Measurements from ENCODE around the gene URGCP. TPM values are rescaled to one million over a fixed set of nuclear protein-coding genes. Genes with fewer than 3 reads are reported as not detected.

URGCP gene
- total RNA-seq, 2 donors from 2014 or later, result 23.2 to 23.8 TPM

DNA sequence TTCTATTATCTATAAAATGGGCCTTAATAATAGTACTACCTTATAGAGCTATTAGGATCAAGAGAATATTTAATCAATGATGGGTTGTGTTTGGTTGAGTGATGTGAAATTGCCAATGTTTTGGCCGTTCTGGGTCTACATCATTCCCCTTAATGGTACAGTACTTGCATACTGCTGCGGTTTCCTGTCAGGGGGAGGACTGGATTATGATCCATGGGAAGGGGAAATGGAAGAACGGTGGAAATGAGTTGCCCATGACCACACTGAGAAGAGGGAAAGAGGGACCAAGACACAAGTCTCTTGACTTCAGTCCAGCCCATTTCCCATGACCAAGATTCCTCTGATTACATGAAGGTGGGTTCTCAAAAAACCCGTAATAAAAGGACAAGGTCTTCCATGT, 36.1 kb downstream of the URGCP start:
- 71 to 90% methylated on average over 1 to 4 of the region's 4 CpGs for WGBS, 2 experiments (ENCODE audit: insufficient coverage in 1 of 2, insufficient read length in 1 of 2)
- TF ChIP-seq, protein P1, sequence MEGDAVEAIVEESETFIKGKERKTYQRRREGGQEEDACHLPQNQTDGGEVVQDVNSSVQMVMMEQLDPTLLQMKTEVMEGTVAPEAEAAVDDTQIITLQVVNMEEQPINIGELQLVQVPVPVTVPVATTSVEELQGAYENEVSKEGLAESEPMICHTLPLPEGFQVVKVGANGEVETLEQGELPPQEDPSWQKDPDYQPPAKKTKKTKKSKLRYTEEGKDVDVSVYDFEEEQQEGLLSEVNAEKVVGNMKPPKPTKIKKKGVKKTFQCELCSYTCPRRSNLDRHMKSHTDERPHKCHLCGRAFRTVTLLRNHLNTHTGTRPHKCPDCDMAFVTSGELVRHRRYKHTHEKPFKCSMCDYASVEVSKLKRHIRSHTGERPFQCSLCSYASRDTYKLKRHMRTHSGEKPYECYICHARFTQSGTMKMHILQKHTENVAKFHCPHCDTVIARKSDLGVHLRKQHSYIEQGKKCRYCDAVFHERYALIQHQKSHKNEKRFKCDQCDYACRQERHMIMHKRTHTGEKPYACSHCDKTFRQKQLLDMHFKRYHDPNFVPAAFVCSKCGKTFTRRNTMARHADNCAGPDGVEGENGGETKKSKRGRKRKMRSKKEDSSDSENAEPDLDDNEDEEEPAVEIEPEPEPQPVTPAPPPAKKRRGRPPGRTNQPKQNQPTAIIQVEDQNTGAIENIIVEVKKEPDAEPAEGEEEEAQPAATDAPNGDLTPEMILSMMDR (conservative IDR thresholded peaks at IDR 0.05), result no peak
- peak overlapping the region; percentile 88 for H3K4me3 Mint-ChIP-seq
- peaks cover 2% of the 10 kb centered on the region for H3K9me3 Mint-ChIP-seq
- peaks cover 8% of the 10 kb centered on the region for H3K27me3 Mint-ChIP-seq (ENCODE audit: insufficient read depth)
- Histone ChIP-seq H3K36me3 (ENCODE audit: control insufficient read depth, insufficient read depth, low read length) (peaks cover 18% of the 10 kb centered on the region), H3K27me3 (ENCODE audit: control insufficient read depth, insufficient read depth, low read length, poor library complexity, severe bottlenecking) (no peaks in the 10 kb centered on the region), H3K4me1 (ENCODE audit: control insufficient read depth, insufficient read depth, low read length) (peaks cover 4% of the 10 kb centered on the region), H3K27ac (ENCODE audit: low read depth, low read length) (no peak overlapping the region), H3K9me3 (ENCODE audit: control insufficient read depth, low read length) (peaks cover 2% of the 10 kb centered on the region), H3K4me3 (ENCODE audit: low read length) (peak overlapping the region; percentile 81), H3K9ac (ENCODE audit: extremely low read depth, low read length, poor library complexity, severe bottlenecking) (no peak overlapping the region)
- DNase-seq, result no peak
- H3K4me1 Mint-ChIP-seq, result peaks cover 13% of the 10 kb centered on the region
- H3K27ac Mint-ChIP-seq, result no peak overlapping the region
- peaks cover 21% of the 10 kb centered on the region for H3K36me3 Mint-ChIP-seq (ENCODE audit: low read depth)

DNA sequence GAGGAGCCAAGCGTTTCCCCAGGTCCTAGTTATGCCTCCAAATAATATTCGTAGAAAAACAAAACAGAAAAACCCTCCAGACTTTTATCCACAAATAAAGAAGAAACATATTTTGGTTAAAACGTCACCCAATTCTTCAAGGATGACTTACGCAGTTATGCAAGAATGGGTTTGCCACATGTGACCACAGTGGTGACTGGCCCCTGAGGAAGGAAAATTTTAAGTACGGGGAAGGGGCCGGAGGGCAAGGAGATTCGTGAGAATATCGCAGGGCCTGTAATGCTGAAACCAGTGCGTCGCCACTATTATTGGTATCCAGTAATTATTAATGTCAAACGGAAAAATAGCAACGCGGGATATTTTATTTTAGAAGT, 36.5 kb downstream of the URGCP start:
- H3K27ac ChIP-seq (ENCODE audit: low read depth, low read length), result peak overlapping the region; percentile 32
- Mint-ChIP-seq H3K4me3 (peak overlapping the region; percentile 88), H3K9me3 (peaks cover 7% of the 10 kb centered on the region), H3K27ac (peak overlapping the region; percentile 92), H3K4me1 (peaks cover 13% of the 10 kb centered on the region), H3K27me3 (ENCODE audit: insufficient read depth) (peaks cover 8% of the 10 kb centered on the region), H3K36me3 (ENCODE audit: low read depth) (peaks cover 22% of the 10 kb centered on the region)
- 77 to 82% methylated on average over 12 to 13 of the region's 13 CpGs for WGBS, 2 experiments (ENCODE audit: insufficient coverage in 1 of 2, insufficient read length in 1 of 2)
- peaks cover 22% of the 10 kb centered on the region for H3K36me3 ChIP-seq (ENCODE audit: control insufficient read depth, insufficient read depth, low read length)
- peak overlapping the region; percentile 81 for H3K4me3 ChIP-seq (ENCODE audit: low read length)
- H3K9ac ChIP-seq (ENCODE audit: extremely low read depth, low read length, poor library complexity, severe bottlenecking), result peak overlapping the region; percentile 59
- DNase-seq, result no peak
- no peaks in the 10 kb centered on the region for H3K27me3 ChIP-seq (ENCODE audit: control insufficient read depth, insufficient read depth, low read length, poor library complexity, severe bottlenecking)
- peaks cover 6% of the 10 kb centered on the region for H3K9me3 ChIP-seq (ENCODE audit: control insufficient read depth, low read length)
- H3K4me1 ChIP-seq (ENCODE audit: control insufficient read depth, insufficient read depth, low read length), result peaks cover 4% of the 10 kb centered on the region
- TF ChIP-seq, protein P1 (conservative IDR thresholded peaks at IDR 0.05), result no peak

DNA sequence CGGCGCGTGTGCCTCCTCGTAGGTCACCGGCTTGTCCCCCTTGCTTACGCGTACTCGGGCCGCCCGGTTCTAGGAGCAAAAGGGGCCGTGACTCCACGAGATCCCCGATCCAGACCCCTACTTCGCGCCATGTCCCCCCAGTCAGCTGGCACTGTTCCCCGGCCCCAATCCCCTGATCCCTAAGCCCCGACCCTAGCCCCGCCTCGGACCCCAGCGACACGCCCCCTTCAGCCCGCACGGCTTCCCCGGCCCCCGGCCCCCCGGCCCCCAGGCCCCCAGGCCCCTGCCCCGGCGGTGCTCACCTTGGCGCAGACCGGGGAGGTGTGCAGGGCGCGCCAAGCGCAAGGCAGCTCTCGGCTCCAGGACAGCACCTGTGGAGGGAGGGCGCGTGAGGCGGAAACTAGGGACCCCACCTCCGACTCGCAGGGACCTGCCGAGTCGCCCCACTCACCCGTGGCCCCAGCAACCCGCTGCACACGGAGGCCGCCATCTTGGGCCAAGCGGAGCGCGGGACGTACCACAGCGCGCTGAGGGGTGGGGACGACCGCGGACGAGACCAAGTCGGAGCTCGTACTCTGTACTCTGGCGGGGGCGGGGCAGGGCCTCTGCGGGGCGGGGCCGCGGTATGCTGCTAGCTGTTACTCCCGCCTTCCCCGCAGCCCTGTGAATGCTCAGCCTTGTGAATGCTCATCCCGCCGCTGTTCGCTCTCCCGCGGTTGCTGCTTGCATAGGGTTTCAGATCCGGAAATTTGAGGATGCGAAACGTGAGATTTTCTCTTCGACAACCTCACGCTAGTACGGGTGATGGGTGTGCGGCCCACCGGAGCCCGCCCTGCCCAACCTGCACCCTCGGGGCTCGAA, 37.2 kb downstream of the URGCP start, which contains the start of gene MRPS24:
MRPS24 (minus strand) TSS at position 512 of the 861 bp plus-strand sequence; CDS start at position 490, 22 bp downstream.
- peak within 1 kb of the TSS; percentile 59 for H3K9ac ChIP-seq (ENCODE audit: extremely low read depth, low read length, poor library complexity, severe bottlenecking)
- peak within 1 kb of the TSS; percentile 82 for H3K4me3 ChIP-seq (ENCODE audit: low read length)
- peaks cover 22% of the 10 kb centered on the region for H3K36me3 ChIP-seq (ENCODE audit: control insufficient read depth, insufficient read depth, low read length)
- H3K4me1 ChIP-seq (ENCODE audit: control insufficient read depth, insufficient read depth, low read length), result peaks cover 4% of the 10 kb centered on the region
- peaks cover 7% of the 10 kb centered on the region for H3K9me3 ChIP-seq (ENCODE audit: control insufficient read depth, low read length)
- no peaks in the 10 kb centered on the region for H3K27me3 ChIP-seq (ENCODE audit: control insufficient read depth, insufficient read depth, low read length, poor library complexity, severe bottlenecking)
- Mint-ChIP-seq H3K9me3 (peaks cover 9% of the 10 kb centered on the region), H3K4me1 (peaks cover 13% of the 10 kb centered on the region), H3K36me3 (ENCODE audit: low read depth) (peaks cover 22% of the 10 kb centered on the region), H3K27ac (peak within 1 kb of the TSS; percentile 92), H3K27me3 (ENCODE audit: insufficient read depth) (peaks cover 8% of the 10 kb centered on the region), H3K4me3 (peak within 1 kb of the TSS; percentile 88)
- H3K27ac ChIP-seq (ENCODE audit: low read depth, low read length), result peak within 1 kb of the TSS; percentile 32
- TF ChIP-seq, protein P1 (conservative IDR thresholded peaks at IDR 0.05), result no peak
- WGBS, 2 experiments (ENCODE audit: insufficient coverage in 1 of 2, insufficient read length in 1 of 2), result 1 to 6% methylated on average over 24 to 81 of the region's 81 CpGs
- DNase-seq, result peak; percentile 98
